ENCODE data around the gene RHPN2. TPM values are rescaled to one million over a fixed set of nuclear protein-coding genes. Genes with fewer than 3 reads are reported as not detected.

RHPN2 gene
- total and polyA plus RNA-seq, 2 of the 13 experiments (the other 11 are each of a cell fraction or from before 2014, with no cell fraction given) = 20.3 to 48.0 TPM

DNA sequence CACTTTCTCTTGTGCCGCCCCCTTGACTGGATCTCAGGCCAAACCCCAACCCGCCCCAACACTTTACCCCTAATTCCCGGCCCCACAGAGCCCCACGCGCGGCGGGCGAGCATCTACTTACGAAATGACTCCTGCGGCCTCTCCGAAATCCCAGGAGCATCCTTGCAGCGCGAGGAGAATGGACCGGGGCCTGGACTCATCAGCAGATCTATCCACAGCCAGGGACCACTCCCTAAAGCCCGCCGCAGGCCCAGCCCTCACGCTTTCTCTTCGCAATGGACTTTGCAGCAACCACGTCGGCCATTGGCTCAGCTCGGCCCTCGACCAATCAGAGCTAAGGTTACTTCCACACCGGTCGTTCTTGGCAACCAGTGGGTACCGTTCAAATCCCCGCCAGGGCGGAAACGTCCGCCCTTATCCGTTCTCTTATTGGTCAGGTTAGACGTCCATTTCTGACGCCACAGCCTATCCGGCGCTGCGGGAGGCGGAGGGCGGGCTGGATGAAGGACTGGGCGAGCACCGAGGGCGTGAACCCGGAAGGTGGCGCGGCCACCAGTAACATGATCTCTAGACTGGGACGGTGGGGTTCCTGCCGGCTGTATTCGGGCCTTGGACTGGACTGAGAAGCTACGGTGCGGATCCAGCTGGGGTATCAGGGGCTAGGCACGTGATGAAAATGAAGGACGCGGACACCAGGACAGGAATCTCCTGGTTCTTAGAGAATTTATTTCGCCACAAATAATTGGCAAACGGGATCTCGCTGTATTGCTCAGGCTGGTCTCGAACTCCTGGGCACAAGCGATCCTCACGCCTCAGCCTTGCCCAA lies 92.8 kb downstream of the RHPN2 start, which contains the start of the genes CEP89 and FAAP24 (continued):
- TF ChIP-seq RFXAP (CRISPR knock-in tag; IDR thresholded peaks at IDR 0.05; ENCODE audit: borderline replicate concordance) (peak; percentile 74; the same call in 1 of the 2 replicates), SALL1 (CRISPR knock-in tag; IDR thresholded peaks at IDR 0.05) (peak; percentile 65), NFIB (CRISPR knock-in tag; IDR thresholded peaks at IDR 0.05; ENCODE audit: borderline replicate concordance) (no peak), ZNF660 (CRISPR knock-in tag; IDR thresholded peaks at IDR 0.05; ENCODE audit: borderline replicate concordance, low read depth) (no peak), THAP9 (CRISPR knock-in tag; IDR thresholded peaks at IDR 0.05; ENCODE audit: borderline replicate concordance) (peak; percentile 57; the same call in 1 of the 2 replicates), SOX6 (IDR thresholded peaks at IDR 0.05) (no peak), SOX6 (CRISPR knock-in tag; IDR thresholded peaks at IDR 0.05) (0 out of 2 replicates have a peak, but pooled peaks have one; percentile 25), ZNF335 (CRISPR knock-in tag; IDR thresholded peaks at IDR 0.05) (no peak; the same call in 1 of the 2 replicates), ZNF670 (CRISPR knock-in tag; IDR thresholded peaks at IDR 0.05; ENCODE audit: borderline replicate concordance) (no peak), ZFAT (CRISPR knock-in tag; conservative IDR thresholded peaks at IDR 0.05) (no peak), SMAD3 (CRISPR knock-in tag; IDR thresholded peaks at IDR 0.05) (peak; percentile 48; the same call in 1 of the 2 replicates), FLYWCH1 (CRISPR knock-in tag; IDR thresholded peaks at IDR 0.05) (no peak)
- TF ChIP-seq, protein P1, sequence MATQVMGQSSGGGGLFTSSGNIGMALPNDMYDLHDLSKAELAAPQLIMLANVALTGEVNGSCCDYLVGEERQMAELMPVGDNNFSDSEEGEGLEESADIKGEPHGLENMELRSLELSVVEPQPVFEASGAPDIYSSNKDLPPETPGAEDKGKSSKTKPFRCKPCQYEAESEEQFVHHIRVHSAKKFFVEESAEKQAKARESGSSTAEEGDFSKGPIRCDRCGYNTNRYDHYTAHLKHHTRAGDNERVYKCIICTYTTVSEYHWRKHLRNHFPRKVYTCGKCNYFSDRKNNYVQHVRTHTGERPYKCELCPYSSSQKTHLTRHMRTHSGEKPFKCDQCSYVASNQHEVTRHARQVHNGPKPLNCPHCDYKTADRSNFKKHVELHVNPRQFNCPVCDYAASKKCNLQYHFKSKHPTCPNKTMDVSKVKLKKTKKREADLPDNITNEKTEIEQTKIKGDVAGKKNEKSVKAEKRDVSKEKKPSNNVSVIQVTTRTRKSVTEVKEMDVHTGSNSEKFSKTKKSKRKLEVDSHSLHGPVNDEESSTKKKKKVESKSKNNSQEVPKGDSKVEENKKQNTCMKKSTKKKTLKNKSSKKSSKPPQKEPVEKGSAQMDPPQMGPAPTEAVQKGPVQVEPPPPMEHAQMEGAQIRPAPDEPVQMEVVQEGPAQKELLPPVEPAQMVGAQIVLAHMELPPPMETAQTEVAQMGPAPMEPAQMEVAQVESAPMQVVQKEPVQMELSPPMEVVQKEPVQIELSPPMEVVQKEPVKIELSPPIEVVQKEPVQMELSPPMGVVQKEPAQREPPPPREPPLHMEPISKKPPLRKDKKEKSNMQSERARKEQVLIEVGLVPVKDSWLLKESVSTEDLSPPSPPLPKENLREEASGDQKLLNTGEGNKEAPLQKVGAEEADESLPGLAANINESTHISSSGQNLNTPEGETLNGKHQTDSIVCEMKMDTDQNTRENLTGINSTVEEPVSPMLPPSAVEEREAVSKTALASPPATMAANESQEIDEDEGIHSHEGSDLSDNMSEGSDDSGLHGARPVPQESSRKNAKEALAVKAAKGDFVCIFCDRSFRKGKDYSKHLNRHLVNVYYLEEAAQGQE (IDR thresholded peaks at IDR 0.05; ENCODE audit: borderline replicate concordance in 1 of 2, low read depth in 1 of 2, low read length in 2 of 2) = no peak

Data from HepG2 (cell line).